GM18951 (cell line): ENCODE data around the gene VDAC1.

ENCODE experiments used
- POLR2A ChIP-seq: IDR thresholded peaks from 4 replicates; pipeline ENCODE4 v1.6.1; 2011; ENCODE audit warnings: mild to moderate bottlenecking; ENCODE audit not compliant: insufficient read length, insufficient read depth; ENCODE audit errors: extremely low read depth
- in situ Hi-C: fragments of 300-500 bp; cut with MboI; formaldehyde crosslinking; loops from one replicate; pipeline ENCODE4 v1.12.0; 2022; ENCODE audit warnings: low sequenced_read_pairs, mixed read lengths, inconsistent platforms; ENCODE audit not compliant: unreplicated experiment

Gene VDAC1

GRCh38 chr5:134018154-134018985 is 13.6 kb upstream of the VDAC1 start:
- in situ Hi-C loops: no loop called here
- no peak for TF ChIP-seq POLR2A

DNA sequence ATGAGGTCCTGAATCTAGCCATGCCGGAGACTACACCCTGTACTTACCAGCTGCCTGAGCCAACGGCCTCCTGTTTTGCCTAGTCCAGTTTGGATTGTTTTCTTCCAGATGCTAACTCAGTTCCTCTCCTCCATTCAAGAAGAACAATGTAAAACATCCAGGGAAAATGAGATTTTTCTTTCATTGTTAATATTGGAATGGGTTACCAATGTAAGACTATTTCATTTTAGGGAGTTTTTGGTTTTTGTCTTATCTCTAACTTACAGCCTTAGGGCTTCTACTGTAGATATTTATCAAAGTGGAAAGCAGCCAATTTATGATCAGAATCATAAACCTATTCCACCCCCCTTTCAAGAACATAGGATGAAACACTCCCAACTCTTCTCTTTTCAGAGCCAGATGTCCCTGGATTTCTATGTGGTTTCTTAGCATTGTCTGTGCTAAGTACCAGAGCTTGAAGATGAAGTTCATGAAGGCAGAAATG is 3.5 kb upstream of the VDAC1 start:
- TF ChIP-seq POLR2A: no peak
- in situ Hi-C loops: no loop called here

- no peak for TF ChIP-seq POLR2A
- in situ Hi-C loops: no loop called here
Observed at GRCh38 chr5:134007581-134008265, 2.9 kb upstream of the VDAC1 start.

DNA sequence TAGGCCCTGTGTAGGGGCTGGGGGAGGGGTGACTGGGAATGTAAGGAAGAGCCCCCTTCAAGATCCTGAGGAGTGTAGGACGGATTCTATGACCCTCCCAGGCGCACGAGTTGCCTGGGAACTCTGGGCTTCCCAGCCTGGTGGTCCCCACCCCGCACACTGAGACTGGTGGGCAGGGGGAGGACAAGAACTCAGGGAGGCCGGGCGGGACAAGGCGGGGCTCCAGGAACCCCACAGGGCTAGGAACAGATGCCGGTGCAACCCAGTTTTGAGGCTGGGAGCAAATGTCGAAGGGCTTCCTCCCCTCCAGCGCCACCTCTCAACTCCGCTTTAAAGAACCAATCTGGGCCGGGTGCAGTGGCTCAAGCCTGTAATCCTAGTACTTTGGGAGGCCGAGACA is 1.3 kb upstream of the VDAC1 start:
- in situ Hi-C loops: no loop called here
- TF ChIP-seq POLR2A: no peak

GRCh38 chr5:134005417-134006061 is 764 bp upstream of the VDAC1 start:
- in situ Hi-C loops: no loop called here
- TF ChIP-seq POLR2A: no peak

DNA sequence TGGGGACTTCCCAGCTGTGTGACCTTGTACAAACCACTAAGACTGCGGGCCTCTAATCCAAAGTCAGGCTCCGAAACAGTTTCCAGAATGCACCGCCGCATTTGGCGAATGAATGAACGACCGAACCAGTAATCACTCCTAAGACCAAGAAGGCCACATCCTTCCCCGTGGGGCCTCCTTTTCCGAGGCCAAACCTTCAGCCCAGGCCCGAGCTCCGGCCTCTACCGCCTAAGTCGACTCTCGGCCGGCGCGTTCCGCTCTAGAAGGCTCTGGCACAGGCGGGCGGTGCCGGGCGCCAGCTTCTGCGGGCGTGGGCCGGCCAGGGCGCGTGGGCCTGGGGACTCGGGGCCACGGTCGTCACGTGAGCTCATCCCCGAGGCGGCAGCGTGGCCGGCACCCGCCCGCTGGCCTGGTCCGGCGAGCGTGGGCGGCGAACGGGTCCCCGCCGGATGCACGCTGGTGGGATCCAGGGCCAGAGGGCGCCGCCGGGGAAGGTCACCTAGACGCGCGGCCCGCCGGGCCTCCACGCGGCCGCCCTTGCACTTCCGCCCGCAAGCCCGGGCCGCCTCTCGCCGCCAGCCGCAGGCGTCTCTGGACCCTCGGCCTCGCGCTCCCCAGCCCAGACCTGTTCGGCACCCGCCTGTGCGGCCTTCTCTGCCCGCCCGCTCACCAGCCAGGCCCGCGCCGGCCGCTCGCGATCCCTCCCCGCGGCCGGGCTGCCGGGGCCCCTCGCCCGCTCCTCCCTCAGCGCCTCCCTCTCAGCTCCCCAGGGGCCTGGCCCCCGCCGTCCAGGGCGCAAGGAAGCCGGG is 754 bp downstream of the VDAC1 start:
- TF ChIP-seq POLR2A: peak; percentile 20
- in situ Hi-C loops: no loop called here

DNA sequence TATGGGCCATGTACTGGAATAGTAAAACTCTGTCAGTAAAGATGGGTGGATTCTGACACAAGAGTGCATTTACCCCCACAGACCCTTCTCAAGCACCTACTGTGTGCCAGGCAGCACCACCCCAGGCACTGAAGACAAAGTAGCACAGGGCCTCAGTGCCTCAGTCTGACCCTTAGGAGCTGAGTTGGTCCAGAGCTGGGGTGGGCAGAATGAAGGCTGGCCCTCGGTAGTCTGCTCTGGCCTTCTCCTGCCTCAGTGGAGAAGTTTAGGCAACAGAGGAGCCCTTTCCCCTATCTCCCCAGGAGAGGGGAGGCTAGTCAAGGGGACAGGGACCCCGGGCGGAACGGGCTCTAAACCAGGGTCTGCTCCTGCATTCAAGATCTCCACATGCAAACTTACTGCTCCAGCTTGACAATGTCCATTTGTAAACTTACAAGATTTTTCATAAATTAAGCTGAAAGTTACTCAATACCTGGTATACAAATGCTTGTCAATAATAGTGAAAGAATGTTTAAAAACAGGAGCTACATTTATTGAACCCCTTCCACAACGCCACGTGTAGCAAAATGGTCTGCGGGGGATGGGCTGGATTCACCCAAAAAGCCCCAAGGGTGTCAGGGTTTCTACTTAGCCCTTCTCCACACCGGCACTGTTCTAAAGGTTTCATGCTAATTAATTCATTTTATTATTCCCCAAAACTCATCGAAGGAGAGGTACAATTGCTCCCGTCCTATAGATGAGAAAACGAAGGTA is 1.5 kb downstream of the VDAC1 start:
- in situ Hi-C loops: no loop called here
- no peak for TF ChIP-seq POLR2A

DNA sequence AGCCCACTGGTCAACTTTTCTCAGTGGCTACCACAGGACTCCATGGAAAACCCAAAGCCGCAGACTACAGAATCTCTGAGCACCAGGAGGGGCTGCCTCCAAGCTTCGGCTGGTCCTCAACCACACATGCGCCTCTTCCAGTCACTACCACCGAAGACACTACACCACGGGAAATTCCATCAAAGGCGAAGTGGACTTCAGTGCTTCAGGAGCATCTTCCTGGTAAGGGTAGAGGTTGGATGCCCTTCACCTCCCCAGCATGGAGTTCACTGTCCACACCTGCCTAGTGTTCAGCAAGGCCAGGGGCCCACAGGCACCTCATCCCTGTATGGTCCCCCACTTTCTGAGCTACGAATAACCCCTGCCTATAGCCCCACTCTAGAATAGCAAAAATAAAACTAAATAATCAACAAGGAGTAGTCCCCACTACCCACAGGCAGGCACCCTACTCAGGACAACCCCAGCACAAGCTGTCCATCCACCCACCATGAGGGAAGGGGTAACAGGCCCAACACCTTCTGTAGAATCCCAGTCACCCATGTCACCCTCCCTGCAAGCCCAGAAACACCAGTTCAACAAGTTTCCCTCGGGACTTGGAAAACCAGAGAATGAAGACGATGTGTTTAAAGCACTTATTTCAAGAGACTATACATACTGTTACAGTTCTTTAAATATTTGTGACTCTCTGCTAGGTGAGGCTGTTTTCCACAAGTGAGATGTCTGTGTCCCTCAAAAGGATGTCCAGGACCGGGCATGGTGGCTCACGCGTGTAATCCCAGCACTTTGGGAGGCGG is 2.6 kb downstream of the VDAC1 start:
- in situ Hi-C loops: no loop called here
- no peak for TF ChIP-seq POLR2A

DNA sequence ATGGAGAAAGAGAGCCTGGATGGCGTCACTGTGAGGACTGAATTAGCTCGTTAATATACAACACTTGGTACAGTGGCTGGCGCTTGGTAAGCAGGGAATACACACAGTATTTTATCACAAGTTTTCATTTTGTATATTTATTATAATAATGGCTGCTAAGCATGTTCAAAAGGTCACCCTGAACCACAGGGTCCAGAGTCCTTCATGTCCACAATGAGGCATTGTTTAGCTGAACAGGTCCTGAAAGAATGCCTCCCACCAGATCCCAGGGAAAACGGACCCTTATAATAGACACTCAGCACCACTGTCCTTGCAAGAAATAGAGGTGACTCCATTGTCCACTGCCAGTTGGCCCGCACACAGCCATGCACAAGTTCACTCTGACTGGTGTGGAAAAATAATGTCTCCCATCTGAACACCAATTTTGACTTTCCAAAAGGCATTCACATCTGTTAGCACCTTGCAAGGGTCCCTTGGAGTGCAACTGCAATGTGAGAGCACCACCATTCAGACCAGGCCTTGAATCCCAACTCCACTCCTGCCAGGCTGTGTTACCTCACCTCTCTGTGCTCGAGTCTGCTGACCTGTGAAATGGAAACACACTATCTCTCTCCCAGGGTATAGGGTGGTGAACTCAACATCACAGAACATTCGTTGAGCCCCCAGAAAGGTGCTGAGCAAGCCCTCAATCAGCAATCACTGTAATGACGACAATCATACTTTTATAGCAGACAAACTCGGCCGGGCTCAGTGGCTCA is 3.9 kb downstream of the VDAC1 start:
- in situ Hi-C loops: no loop called here
- TF ChIP-seq POLR2A: no peak

- in situ Hi-C loops: no loop called here
- TF ChIP-seq POLR2A: no peak
Observed at GRCh38 chr5:134000091-134000511, 4.7 kb downstream of the VDAC1 start.

GRCh38 chr5:133998807-133999206 is 6.0 kb downstream of the VDAC1 start:
- in situ Hi-C loops: no loop called here
- no peak for TF ChIP-seq POLR2A

DNA sequence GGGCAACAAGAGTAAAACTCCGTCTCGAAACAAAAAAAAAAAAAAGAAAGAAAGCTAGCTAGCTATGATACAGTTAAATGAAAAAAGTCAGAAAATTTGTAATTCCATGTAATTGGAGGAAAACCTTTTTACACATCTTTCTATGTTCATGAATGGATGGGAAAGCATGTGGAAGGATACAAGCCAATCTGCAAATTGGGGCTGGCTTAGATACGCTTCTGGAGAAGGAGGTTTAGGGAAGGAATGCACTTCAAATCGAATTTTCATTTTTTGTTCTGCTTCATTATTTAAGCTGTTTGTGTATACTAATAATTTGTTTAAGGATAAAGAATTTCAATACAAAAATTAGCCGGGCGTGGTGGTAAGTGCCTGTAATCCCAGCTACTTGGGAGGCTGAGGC is 6.7 kb downstream of the VDAC1 start:
- TF ChIP-seq POLR2A: no peak
- in situ Hi-C loops: no loop called here
